ENCODE measurements around the gene SPRY1. TPM values are rescaled to one million over a fixed set of nuclear protein-coding genes. Genes with fewer than 3 reads are reported as not detected.

Gene SPRY1
- total RNA-seq, 2 donors from 2014 or later: 9.1 to 18.5 TPM

GRCh38 chr4:123351713-123352112 is 44.9 kb upstream of the SPRY1 start:
- no peaks in the 10 kb centered on the region for H3K36me3 ChIP-seq (ENCODE audit: control insufficient read depth, insufficient read depth, low read length)
- H3K36me3 Mint-ChIP-seq (ENCODE audit: low read depth): no peaks in the 10 kb centered on the region
- H3K4me3 Mint-ChIP-seq: no peak overlapping the region
- DNase-seq: no peak
- TF ChIP-seq, protein P1, sequence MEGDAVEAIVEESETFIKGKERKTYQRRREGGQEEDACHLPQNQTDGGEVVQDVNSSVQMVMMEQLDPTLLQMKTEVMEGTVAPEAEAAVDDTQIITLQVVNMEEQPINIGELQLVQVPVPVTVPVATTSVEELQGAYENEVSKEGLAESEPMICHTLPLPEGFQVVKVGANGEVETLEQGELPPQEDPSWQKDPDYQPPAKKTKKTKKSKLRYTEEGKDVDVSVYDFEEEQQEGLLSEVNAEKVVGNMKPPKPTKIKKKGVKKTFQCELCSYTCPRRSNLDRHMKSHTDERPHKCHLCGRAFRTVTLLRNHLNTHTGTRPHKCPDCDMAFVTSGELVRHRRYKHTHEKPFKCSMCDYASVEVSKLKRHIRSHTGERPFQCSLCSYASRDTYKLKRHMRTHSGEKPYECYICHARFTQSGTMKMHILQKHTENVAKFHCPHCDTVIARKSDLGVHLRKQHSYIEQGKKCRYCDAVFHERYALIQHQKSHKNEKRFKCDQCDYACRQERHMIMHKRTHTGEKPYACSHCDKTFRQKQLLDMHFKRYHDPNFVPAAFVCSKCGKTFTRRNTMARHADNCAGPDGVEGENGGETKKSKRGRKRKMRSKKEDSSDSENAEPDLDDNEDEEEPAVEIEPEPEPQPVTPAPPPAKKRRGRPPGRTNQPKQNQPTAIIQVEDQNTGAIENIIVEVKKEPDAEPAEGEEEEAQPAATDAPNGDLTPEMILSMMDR (conservative IDR thresholded peaks at IDR 0.05): no peak
- H3K27me3 ChIP-seq (ENCODE audit: control insufficient read depth, insufficient read depth, low read length, poor library complexity, severe bottlenecking): no peaks in the 10 kb centered on the region
- H3K4me3 ChIP-seq (ENCODE audit: low read length): no peak overlapping the region
- peaks cover 4% of the 10 kb centered on the region for H3K4me1 ChIP-seq (ENCODE audit: control insufficient read depth, insufficient read depth, low read length)
- 86 to 93% methylated on average over 7 to 19 of the region's 19 CpGs for WGBS, 2 experiments (ENCODE audit: insufficient coverage in 1 of 2, insufficient read length in 1 of 2)
- no peak overlapping the region for H3K27ac Mint-ChIP-seq
- H3K9ac ChIP-seq (ENCODE audit: extremely low read depth, low read length, poor library complexity, severe bottlenecking): no peak overlapping the region
- H3K9me3 Mint-ChIP-seq: no peaks in the 10 kb centered on the region
- H3K27me3 Mint-ChIP-seq (ENCODE audit: insufficient read depth): no peaks in the 10 kb centered on the region
- H3K27ac ChIP-seq (ENCODE audit: low read depth, low read length): no peak overlapping the region
- H3K4me1 Mint-ChIP-seq: peaks cover 38% of the 10 kb centered on the region
- no peaks in the 10 kb centered on the region for H3K9me3 ChIP-seq (ENCODE audit: control insufficient read depth, low read length)

- no peak overlapping the region for H3K4me3 Mint-ChIP-seq
- Histone ChIP-seq H3K4me1 (ENCODE audit: control insufficient read depth, insufficient read depth, low read length) (peaks cover 4% of the 10 kb centered on the region), H3K9me3 (ENCODE audit: control insufficient read depth, low read length) (no peaks in the 10 kb centered on the region), H3K9ac (ENCODE audit: extremely low read depth, low read length, poor library complexity, severe bottlenecking) (no peak overlapping the region), H3K36me3 (ENCODE audit: control insufficient read depth, insufficient read depth, low read length) (no peaks in the 10 kb centered on the region), H3K27me3 (ENCODE audit: control insufficient read depth, insufficient read depth, low read length, poor library complexity, severe bottlenecking) (no peaks in the 10 kb centered on the region), H3K27ac (ENCODE audit: low read depth, low read length) (no peak overlapping the region), H3K4me3 (ENCODE audit: low read length) (no peak overlapping the region)
- H3K27me3 Mint-ChIP-seq (ENCODE audit: insufficient read depth): no peaks in the 10 kb centered on the region
- H3K9me3 Mint-ChIP-seq: no peaks in the 10 kb centered on the region
- TF ChIP-seq, protein P1 (conservative IDR thresholded peaks at IDR 0.05): no peak
- H3K4me1 Mint-ChIP-seq: peaks cover 34% of the 10 kb centered on the region
- 97 to 100% methylated on average over 4 to 6 of the region's 6 CpGs for WGBS, 2 experiments (ENCODE audit: insufficient coverage in 1 of 2, insufficient read length in 1 of 2)
- DNase-seq: no peak
- H3K27ac Mint-ChIP-seq: no peak overlapping the region
- no peaks in the 10 kb centered on the region for H3K36me3 Mint-ChIP-seq (ENCODE audit: low read depth)
Measured at GRCh38 chr4:123352240-123352945, 44.2 kb upstream of the SPRY1 start.

DNA sequence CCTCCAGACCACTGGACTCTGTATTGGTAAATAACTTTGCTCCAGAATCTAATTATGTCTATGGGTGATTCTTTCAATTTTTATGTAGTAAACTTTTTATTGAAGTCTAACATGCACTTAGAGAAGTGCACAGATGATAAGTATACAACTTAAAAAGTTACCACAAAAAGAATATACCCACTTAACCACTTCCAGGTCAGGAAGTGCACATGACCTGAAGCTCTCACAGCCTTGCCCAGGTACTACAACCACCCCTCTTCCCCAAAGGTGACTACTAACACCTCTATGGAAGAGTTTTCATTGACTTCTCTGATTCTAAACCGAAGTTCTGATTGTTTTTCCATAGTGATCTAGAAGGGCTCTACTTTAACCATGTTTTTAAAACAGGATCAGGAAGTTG is 43.6 kb upstream of the SPRY1 start:
- Mint-ChIP-seq H3K36me3 (ENCODE audit: low read depth) (no peaks in the 10 kb centered on the region), H3K4me1 (peaks cover 34% of the 10 kb centered on the region), H3K9me3 (no peaks in the 10 kb centered on the region), H3K4me3 (no peak overlapping the region), H3K27ac (no peak overlapping the region), H3K27me3 (ENCODE audit: insufficient read depth) (no peaks in the 10 kb centered on the region)
- no peak for DNase-seq
- Histone ChIP-seq H3K4me3 (ENCODE audit: low read length) (no peak overlapping the region), H3K4me1 (ENCODE audit: control insufficient read depth, insufficient read depth, low read length) (peaks cover 4% of the 10 kb centered on the region), H3K9me3 (ENCODE audit: control insufficient read depth, low read length) (no peaks in the 10 kb centered on the region), H3K27me3 (ENCODE audit: control insufficient read depth, insufficient read depth, low read length, poor library complexity, severe bottlenecking) (no peaks in the 10 kb centered on the region), H3K36me3 (ENCODE audit: control insufficient read depth, insufficient read depth, low read length) (no peaks in the 10 kb centered on the region), H3K9ac (ENCODE audit: extremely low read depth, low read length, poor library complexity, severe bottlenecking) (no peak overlapping the region), H3K27ac (ENCODE audit: low read depth, low read length) (no peak overlapping the region)
- TF ChIP-seq, protein P1 (conservative IDR thresholded peaks at IDR 0.05): no peak
- WGBS, 2 experiments (ENCODE audit: insufficient coverage in 1 of 2, insufficient read length in 1 of 2): 85% methylated on average over 1 of the region's 1 CpG; no CpG with 5 or more reads in 1 of the 2 experiments

All from endodermal cell (in vitro differentiated cells).